ENCODE results near the gene ROR1.

ROR1 gene

DNA sequence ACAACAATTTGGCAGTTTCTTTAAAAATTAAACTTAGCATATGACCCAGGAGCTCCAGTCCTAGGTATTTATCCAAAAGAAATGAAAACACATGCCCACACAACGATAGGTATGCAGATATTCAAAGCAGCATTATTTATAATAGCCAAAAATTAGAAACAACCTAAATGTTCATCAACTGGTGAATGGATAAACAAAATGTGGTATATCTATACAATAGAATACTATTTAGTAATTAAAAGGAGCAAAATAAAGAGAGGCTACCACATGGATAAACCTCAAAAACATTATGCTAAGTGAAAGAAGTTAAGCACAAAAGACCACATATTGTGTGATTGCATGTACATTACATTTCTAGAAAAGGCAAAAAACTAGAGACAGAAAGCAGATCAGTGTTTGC is 51.3 kb downstream of the ROR1 start:
- DNase-seq: no peak

DNA sequence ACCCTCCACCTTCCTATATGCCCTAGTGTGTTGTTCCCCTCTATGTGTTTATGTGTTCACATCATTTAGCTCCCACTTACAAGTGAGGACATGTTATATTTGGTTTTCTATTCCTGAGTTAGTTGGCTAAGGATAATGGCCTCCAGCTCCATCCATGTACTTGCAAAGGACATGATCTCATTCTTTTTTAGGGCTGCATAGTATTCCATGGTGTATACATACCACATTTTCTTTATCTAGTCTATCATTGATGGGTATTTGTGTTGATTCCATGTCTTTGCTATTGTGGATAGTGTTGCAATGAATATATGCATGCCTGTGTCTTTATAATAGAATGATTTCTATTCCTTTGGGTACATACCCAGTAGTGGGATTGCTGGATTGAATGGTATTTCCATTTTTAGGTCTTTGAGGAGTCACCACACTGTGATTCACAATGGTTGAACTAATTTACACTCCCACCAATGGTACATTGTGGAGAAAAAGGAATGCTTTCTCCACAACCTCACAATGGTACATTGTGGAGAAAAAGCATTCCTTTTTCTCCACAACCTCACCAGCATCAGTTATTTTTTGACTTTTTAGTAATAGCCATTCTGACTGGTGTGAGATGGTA is 52.5 kb downstream of the ROR1 start:
- peak; percentile 28 for DNase-seq

DNA sequence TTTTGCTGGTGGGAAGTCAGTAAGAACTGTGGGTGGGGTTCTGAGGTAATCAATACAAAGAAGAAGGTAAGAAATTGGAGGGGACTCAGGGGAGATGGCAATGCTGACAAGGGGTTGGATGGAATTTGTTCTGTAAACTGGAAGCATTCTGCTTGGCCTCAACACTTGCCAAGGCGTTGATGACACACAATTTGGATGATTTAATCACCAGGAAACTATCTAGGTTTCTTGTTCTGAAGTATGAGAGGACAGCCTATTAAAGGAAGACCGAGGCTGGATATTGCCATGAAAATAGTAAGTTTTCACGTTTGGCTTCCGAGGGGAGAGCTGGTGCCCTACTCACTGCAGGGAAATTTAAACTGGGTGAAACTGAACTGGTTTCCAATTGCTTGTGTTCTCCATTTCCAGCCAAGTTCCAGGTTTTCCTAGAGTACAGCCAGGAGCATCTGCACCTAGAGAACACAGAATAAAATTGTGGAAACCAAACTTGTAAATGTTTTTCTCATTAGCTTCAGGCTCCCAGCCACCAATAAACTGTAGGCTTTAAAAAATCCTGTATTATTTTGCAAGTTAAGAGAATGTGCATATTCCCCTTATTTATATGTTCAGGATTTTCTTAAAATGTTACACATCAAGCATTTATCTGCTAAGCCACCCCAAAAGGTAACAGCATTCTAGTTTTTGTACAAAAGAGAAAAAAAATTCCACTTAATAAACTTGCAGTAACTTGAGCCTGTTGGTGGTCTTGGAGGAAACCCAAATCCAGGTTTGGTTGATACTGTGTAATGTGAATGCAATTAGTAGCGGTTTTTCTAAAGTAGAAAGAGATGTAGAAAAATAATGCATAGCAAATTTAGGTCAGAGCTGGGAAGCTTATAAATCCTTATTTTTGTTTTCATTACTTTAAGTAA is 53.8 kb downstream of the ROR1 start:
- peak; percentile 53 for DNase-seq

GRCh38 chr1:63828322-63829044 is 54.7 kb downstream of the ROR1 start:
- DNase-seq: no peak

- peak; percentile 2 for DNase-seq
Measured at GRCh38 chr1:63829349-63830327, 55.8 kb downstream of the ROR1 start.

DNA sequence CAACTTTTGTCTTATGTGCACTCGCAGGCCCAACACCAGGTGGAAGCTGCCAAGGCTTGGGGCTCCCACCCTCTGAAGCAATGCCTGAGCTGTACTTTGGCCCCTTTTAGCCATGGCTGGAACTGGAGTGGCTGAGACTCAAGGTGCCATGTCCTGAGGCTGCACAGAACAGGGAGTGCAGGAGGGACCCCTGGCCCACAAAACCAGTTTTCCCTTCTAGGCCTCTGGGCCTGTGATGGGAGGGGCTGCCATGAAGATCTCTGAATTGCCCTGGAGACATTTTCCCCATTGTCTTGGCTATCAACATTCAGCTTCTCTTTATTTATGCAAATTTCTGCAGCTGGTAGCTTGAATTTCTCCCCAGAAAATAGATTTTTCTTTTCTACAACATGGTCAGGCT is 57.6 kb downstream of the ROR1 start:
- no peak for DNase-seq

DNA sequence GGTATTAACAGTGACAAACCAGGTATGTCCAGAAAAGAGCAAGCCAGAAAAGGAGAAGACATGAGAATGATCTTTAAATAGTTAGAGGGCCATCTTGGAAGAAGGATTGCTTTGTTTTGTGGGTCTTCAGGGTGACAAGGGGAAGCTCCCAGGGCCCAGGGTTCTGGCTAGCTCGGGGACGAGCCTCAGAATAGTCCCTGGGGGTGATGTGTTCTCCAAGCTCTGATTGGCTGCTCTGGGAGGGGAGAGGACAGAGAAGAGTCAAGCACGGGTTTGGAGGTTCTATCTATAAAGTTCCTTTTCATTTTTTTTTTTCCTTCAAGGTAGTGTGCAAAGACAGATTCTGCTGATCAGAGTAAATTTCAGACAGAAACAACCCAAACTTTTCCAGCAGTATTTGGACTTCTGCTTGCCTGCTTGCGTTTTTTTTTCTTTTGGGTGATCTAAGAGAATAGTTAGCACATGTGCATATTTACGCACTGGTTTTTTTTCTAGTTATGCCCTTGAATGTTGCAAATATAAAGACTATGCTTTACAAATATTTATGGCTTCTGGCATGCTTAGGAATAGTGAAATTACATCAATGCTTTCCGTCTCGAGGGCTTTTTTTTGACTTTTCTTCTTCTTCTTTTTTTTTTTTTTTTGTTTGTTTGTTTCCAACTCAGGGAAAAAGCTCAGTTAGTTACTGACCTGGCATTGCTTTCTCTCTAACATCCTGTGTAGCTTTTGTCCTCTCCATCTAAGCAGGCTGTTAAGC is 59.7 kb downstream of the ROR1 start:
- no peak for DNase-seq

- peak; percentile 13 for DNase-seq
Measured at GRCh38 chr1:63835128-63835527, 61.3 kb downstream of the ROR1 start.

GRCh38 chr1:63836374-63836773 is 62.6 kb downstream of the ROR1 start:
- DNase-seq: no peak

DNA sequence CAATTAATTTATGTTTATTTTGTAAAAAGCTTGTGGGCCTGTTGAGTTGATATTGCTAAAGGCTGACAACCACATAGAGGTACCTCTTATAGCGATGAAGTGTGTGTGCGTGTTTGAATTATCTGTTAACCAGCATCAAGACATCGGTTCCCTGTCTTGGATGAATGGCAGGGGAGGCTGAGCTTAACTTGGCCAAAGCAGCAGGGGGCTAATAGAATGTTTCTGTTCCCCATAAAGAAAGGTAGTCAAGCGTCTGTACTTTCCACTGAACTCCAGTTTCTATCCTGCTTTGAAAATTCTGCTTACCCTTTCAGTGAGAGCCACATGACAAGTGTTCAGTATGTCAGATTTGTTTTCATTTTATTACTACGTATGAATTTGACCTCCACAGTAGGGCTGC is 63.0 kb downstream of the ROR1 start:
- no peak for DNase-seq

DNA sequence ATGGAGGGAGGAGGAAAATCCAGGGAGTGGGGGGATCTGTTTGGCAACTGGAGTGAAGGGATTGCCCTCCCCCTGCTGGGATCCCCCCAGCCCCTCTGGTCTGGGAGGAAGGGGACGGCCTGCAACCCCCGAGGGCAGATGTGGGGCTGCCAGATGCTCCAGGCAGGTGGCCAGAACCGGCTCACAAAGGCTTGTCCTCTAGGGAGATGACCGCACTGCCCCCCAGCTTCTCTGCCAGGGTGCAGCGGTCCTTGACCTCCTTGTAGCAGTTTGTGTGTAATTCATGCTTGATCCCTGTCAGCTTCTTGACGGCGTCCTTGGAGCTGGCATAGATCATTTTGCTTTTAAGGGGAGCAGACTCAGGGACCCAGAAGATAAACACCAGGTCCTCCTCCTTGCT is 69.2 kb downstream of the ROR1 start:
- DNase-seq: no peak

DNA sequence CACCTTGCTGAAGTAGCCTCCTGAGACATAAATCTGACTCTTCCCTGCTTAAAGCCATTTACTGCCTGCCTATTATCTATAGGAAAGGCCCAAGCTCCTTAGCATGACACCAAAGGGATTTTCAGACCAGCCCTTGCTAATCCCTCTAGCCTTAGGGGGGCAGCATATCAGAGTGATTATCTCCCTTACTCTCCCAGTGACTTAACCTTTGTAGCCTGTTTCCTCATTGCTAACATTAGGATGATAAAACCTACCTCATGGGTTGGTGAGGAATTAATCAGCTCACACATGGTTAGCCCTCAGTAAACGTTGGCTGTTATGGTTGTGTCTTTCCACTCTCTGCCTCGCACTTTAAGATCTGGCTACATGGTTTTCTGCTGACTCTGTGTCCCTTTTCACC is 70.1 kb downstream of the ROR1 start:
- no peak for DNase-seq

GRCh38 chr1:63845346-63845745 is 71.5 kb downstream of the ROR1 start:
- no peak for DNase-seq

DNA sequence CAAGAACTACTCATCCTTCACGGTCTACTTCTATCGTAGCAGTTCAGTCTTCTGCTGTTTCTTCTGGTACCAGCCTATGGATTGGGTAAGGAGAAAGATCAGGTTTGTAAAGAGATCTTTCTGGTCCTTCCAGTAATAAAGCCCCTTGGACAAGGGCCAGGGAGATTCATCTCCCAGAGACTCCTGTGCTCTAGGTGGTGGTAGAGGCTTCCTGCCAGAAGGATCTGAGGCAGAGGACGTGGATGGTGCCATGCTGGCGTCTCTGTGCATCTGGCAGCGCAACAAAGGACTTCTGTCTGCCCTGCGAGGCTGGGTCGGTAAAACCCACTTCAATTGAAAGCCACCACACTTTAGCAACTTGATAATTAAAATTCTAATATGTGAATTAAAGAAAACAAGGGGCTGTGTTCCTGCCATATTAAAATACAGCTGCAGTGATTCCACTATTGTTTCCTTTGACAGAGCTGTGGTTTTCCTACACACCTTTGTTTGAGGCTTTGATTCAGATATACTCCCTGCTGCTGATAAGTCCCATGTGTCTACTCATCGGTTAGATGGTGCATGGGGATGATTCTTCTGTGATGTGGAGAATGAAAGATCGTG is 73.6 kb downstream of the ROR1 start:
- no peak for DNase-seq

- no peak for DNase-seq
Measured at GRCh38 chr1:63848733-63849132, 74.9 kb downstream of the ROR1 start.

DNA sequence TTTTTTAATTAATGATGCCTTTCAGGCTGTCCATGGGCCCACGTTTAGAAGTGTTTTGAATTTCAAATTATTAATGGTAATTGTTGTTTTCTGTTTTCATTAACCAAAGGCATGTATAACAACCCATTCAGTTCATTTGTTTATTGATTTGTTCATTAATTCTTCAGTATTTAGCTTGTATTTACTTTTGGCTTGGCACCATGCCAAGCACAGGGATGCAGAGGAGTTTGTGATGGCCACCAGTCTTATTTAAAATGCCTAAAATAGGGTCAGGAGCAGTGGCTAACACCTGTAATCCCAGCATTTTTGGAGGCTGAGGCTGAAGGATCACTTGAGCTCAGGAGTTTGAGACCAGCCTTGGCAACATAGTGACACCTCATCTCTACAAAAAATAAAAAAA is 75.3 kb downstream of the ROR1 start:
- DNase-seq: no peak

GRCh38 chr1:63854091-63854490 is 80.3 kb downstream of the ROR1 start:
- DNase-seq: no peak

GRCh38 chr1:63855942-63856341 is 82.1 kb downstream of the ROR1 start:
- DNase-seq: no peak

DNA sequence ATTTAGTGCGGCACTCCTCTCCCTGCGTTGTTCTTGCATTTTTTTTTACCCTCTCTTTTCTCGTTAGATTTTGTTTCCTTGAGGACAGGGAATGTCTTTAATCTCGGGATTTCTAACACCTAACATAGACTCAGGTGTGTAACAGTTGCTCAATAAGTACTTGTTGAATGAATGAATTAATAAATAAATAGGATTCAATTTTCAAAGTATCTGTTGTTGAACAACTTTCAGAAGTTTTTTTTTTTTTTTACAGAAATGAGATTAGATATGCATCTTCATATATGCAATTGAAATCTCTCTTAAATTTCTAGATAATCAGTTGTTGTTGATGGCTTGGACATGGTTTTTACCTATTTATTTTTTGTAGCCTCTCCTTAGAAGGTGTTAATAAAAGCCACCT is 83.1 kb downstream of the ROR1 start:
- no peak for DNase-seq

DNA sequence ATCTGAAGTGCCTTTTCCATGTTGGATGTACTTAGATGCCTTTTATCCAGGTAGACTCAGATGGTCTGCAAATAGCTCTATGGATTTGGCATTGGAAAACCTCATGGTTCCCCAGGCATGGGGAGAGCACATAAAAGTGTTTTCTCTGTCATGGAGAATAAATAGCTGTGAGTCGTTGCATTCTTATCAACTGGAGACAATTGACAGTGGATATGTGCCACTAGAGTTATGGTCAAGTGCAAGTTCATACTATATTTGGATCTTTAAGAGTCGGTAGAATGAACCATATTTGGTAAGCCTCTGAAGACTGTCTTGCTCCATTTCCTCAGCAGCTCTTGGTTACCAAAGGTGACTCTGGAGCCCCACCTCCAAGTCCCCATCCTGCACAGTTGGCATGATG is 83.7 kb downstream of the ROR1 start:
- no peak for DNase-seq

DNA sequence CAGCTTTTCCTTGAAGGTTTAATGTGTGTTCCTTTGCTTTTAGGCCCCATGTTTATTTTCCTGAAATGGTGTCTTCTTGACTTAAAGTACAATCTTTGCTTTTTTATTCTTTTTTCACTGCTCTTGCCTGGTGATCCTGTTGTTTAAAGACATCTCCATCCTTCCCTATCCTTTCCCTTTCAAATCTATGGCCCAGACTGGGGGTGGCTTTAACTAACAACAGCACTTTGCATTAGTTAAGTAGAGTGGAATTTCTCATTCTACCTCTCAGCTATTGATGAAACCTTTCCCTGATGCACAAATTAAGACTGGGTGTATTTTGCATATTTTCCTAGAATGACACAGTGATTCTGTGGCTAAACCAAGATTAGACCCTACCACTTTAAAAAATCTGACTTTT is 84.3 kb downstream of the ROR1 start:
- DNase-seq: no peak

Measured in EL (cell line).